SH-SY5Y (cell line): ENCODE measurements around the gene AOC1.

ENCODE experiments used
- GATA2 ChIP-seq: IDR thresholded peaks from 2 replicates; pipeline ENCODE4 v1.6.1; 2011; ENCODE audit warnings: mild to moderate bottlenecking, low read depth, low read length
- GATA3 ChIP-seq: IDR thresholded peaks from 2 replicates; pipeline ENCODE4 v1.6.1; 2011; ENCODE audit warnings: low read depth, mild to moderate bottlenecking, low read length, moderate library complexity

Gene AOC1

GRCh38 chr7:150910996-150911422 lies 58.7 kb downstream of the AOC1 start:
- TF ChIP-seq GATA3 (no peak), GATA2 (no peak)
